Effector memory CD4-positive, alpha-beta T cell (primary cell): ENCODE measurements around the gene CCDC91.

ENCODE experiments used
- DNase-seq, 3 donors: peaks; one replicate each; pipeline ENCODE4 v3.0.0-alpha.2; 2020
- H3K27ac ChIP-seq: 2 replicates; pipeline ENCODE4 v1.7.0; 2013; ENCODE audit warnings: mild to moderate bottlenecking, low read length, moderate library complexity; ENCODE audit not compliant: insufficient read depth, poor library complexity, severe bottlenecking
- H3K27me3 ChIP-seq: replicated peaks from 2 replicates; pipeline ENCODE4 v1.7.0; 2013; ENCODE audit warnings: mild to moderate bottlenecking, low read length; ENCODE audit not compliant: insufficient read depth, control insufficient read depth, poor library complexity, severe bottlenecking
- H3K36me3 ChIP-seq: 2 replicates; pipeline ENCODE4 v1.7.0; 2013; ENCODE audit warnings: mild to moderate bottlenecking, low read length, moderate library complexity; ENCODE audit not compliant: control insufficient read depth, insufficient read depth
- H3K4me1 ChIP-seq: 2 replicates; pipeline ENCODE4 v1.7.0; 2013; ENCODE audit warnings: low read length, mild to moderate bottlenecking; ENCODE audit not compliant: control insufficient read depth, insufficient read depth, poor library complexity, severe bottlenecking
- H3K4me3 ChIP-seq: 2 replicates; pipeline ENCODE4 v1.7.0; 2013; ENCODE audit warnings: low read length, low read depth, mild to moderate bottlenecking; ENCODE audit not compliant: insufficient read depth, poor library complexity, severe bottlenecking
- H3K9me3 ChIP-seq: 2 replicates; pipeline ENCODE4 v1.7.0; 2013; ENCODE audit warnings: mild to moderate bottlenecking, low read length, moderate library complexity; ENCODE audit not compliant: control insufficient read depth

CCDC91 gene

GRCh38 chr12:28570811-28571210, 380.6 kb downstream of the CCDC91 start:
- no peaks in the 10 kb centered on the region for H3K36me3 ChIP-seq
- H3K27ac ChIP-seq: no peak overlapping the region
- no peak overlapping the region for H3K4me3 ChIP-seq
- DNase-seq: no peak
- H3K9me3 ChIP-seq: no peaks in the 10 kb centered on the region
- H3K27me3 ChIP-seq: no peaks in the 10 kb centered on the region
- no peaks in the 10 kb centered on the region for H3K4me1 ChIP-seq

DNA sequence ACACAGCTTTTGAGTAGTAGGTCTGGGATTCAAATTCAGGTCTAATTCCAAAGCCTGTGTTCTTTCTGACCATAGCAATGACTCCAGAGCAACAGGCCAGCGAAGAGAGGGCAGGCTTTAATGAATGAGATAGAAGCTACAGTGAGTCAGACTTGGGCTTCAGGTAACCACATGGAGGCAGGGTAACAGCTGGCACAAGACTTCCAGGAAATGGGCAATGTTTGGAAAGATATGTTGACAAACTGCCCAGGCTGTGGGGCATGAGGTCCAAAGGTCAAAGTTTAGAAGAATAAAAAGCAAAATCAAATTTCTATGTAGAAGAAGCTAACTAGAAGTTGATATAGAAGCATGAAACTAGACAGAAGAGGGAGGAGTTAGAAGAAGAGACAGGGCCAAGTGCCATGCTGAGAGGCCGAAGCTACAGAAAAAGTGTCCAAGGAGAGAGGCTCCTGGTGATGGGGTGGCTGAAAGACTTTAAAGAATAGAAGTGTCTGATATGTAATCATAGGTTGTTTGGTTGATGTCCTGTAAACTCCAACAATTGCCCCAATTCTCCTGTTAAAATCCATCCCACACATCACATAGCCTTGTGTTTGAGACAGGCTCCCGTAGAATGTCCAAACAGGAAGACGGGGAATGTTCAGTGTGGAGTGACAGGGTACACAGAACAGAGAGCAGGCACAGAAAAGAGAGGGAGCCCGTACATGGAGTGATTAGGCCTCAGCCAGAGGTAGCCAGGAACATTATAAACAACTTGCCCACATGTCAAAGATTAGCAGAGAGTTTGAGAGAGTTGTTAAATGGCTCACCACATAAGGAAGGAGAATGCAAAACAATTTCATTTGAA, 384.7 kb downstream of the CCDC91 start:
- Histone ChIP-seq H3K27me3 (no peaks in the 10 kb centered on the region), H3K9me3 (no peaks in the 10 kb centered on the region), H3K36me3 (no peaks in the 10 kb centered on the region), H3K27ac (no peak overlapping the region), H3K4me3 (no peak overlapping the region), H3K4me1 (no peaks in the 10 kb centered on the region)
- DNase-seq: no peak

GRCh38 chr12:28575593-28576205, 385.4 kb downstream of the CCDC91 start:
- Histone ChIP-seq H3K27ac (no peak overlapping the region), H3K4me3 (no peak overlapping the region), H3K36me3 (no peaks in the 10 kb centered on the region), H3K27me3 (no peaks in the 10 kb centered on the region), H3K4me1 (no peaks in the 10 kb centered on the region), H3K9me3 (no peaks in the 10 kb centered on the region)
- DNase-seq: no peak

DNA sequence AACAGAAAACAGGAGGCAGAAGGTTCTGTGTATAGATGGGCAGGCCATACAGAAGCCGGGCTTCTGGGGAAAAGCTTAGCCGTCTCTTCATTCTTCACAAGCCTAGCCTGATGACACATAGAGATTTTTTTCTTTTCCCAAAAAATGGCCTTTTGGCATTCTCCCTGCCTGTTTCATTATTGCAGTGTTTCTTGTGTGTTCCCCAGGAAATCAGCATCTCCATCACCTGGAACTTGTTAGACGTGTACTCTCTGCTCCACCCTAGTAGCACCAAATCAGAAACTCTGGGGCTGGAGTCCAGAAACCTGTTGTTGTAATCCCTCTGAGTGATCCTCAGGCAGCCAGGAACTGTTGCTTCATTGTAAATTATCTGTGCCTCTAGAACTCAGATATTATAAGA, 388.1 kb downstream of the CCDC91 start:
- H3K27ac ChIP-seq: no peak overlapping the region
- no peaks in the 10 kb centered on the region for H3K36me3 ChIP-seq
- no peaks in the 10 kb centered on the region for H3K27me3 ChIP-seq
- DNase-seq: no peak
- H3K4me3 ChIP-seq: no peak overlapping the region
- H3K4me1 ChIP-seq: no peaks in the 10 kb centered on the region
- H3K9me3 ChIP-seq: no peaks in the 10 kb centered on the region

DNA sequence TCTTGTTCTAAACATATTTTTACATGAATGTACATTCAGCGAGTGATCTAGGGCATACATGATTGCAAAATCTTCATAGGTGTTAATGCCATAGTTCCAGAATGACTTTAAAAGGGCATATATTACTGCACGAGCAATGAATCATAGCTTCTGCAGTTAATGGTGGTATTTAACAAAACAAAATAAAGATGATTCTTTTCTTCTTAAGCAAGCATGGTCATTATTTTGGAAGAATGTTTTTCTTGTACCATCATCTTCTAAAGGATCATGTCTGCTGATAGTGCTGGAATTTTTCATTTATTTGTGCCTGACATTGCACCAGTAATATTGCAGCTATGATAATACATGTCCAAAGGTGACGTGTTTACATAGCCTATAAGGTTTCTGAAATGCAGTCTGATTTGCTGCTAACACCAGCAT, 388.6 kb downstream of the CCDC91 start:
- H3K27ac ChIP-seq: no peak overlapping the region
- no peak for DNase-seq
- no peak overlapping the region for H3K4me3 ChIP-seq
- H3K4me1 ChIP-seq: no peaks in the 10 kb centered on the region
- no peaks in the 10 kb centered on the region for H3K36me3 ChIP-seq
- H3K27me3 ChIP-seq: no peaks in the 10 kb centered on the region
- H3K9me3 ChIP-seq: no peaks in the 10 kb centered on the region

- H3K27ac ChIP-seq: no peak overlapping the region
- H3K4me3 ChIP-seq: no peak overlapping the region
Measured at GRCh38 chr12:28582672-28583376, 392.6 kb downstream of the CCDC91 start.

GRCh38 chr12:28583701-28584261, 393.5 kb downstream of the CCDC91 start:
- Histone ChIP-seq H3K27me3 (no peaks in the 10 kb centered on the region), H3K9me3 (no peaks in the 10 kb centered on the region), H3K36me3 (no peaks in the 10 kb centered on the region), H3K4me3 (no peak overlapping the region), H3K4me1 (no peaks in the 10 kb centered on the region), H3K27ac (no peak overlapping the region)
- no peak for DNase-seq

More at GRCh38 chr12:28582672-28583376, 392.6 kb downstream of the CCDC91 start:
- Histone ChIP-seq H3K4me1 (no peaks in the 10 kb centered on the region), H3K36me3 (no peaks in the 10 kb centered on the region), H3K9me3 (no peaks in the 10 kb centered on the region), H3K27me3 (no peaks in the 10 kb centered on the region)
- DNase-seq: no peak

DNA sequence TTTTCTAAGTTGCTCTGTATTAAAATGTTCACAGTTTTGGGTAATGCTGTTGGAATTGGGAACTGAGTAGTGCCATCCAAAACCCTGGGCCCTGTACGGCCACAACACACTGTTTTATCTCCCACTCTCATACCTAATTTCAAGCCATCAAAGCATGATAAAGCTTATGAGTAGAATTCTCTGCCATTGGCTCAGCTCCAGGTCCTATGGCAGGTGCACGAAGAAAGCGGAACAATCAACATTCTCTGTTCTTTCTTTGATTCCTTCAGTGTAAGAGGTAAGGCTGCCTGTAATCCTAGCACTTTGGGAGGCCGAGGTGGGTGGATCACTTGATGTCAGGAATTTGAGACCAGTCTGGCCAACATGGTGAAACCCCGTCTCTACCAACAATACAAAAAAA, 394.9 kb downstream of the CCDC91 start:
- no peaks in the 10 kb centered on the region for H3K4me1 ChIP-seq
- no peak overlapping the region for H3K27ac ChIP-seq
- no peaks in the 10 kb centered on the region for H3K27me3 ChIP-seq
- no peak for DNase-seq
- H3K4me3 ChIP-seq: no peak overlapping the region
- H3K9me3 ChIP-seq: no peaks in the 10 kb centered on the region
- H3K36me3 ChIP-seq: no peaks in the 10 kb centered on the region

DNA sequence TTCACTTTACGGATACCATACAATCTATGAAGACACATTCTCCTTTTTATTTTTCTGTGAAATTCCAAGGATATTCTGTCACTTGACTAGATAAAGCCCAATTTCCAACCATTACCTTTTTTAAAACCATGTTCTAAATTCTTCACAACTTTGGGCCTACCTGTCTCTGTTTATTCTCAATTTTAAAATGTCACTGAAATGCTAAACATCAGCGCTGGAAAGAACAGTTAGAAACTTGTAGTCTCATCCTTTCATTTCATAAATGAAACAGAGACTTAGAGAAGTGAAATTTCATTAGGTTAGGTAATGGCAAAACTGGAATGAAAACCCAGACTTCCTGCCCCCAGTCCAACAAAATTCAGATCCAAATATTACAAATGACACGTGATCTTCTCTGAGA, 396.2 kb downstream of the CCDC91 start:
- H3K36me3 ChIP-seq: no peaks in the 10 kb centered on the region
- H3K27ac ChIP-seq: no peak overlapping the region
- no peak overlapping the region for H3K4me3 ChIP-seq
- no peaks in the 10 kb centered on the region for H3K4me1 ChIP-seq
- no peak for DNase-seq
- no peaks in the 10 kb centered on the region for H3K27me3 ChIP-seq
- H3K9me3 ChIP-seq: no peaks in the 10 kb centered on the region

DNA sequence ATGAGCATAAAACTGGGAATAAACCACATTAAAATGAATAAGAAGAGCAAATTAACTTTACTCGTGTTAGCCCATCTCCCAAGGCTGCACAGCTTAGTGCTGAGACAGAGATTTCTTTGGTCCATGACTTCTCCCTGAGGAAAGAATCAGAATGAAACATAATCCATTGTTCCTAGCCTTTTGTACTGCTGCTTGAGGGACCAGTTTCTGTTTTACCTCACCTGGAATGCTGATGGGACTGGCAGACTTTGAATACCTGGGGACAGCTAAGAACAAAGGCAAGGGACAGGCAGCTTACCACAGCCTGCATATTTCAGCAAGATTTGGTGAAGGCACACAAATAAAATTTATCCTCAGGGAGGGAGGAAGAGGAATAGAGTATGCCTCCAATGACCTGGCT, 401.6 kb downstream of the CCDC91 start:
- no peaks in the 10 kb centered on the region for H3K4me1 ChIP-seq

More for the DNA sequence above, 401.6 kb downstream of the CCDC91 start:
- Histone ChIP-seq H3K4me3 (no peak overlapping the region), H3K36me3 (no peaks in the 10 kb centered on the region), H3K9me3 (no peaks in the 10 kb centered on the region), H3K27ac (no peak overlapping the region), H3K27me3 (no peaks in the 10 kb centered on the region)
- DNase-seq: no peak
